K562 (cell line): ENCODE results near the gene JUP. TPM values are rescaled to one million over a fixed set of nuclear protein-coding genes. Genes with fewer than 3 reads are reported as not detected.

ENCODE experiments used
- COPS2 ChIP-seq: fragments of 450-650 bp; conservative IDR thresholded peaks from 2 replicates; pipeline ENCODE4 v1.6.1; 2016; ENCODE audit warnings: mild to moderate bottlenecking, moderate library complexity
- CREB3 ChIP-seq: fragments of 450-650 bp; conservative IDR thresholded peaks from 2 replicates; pipeline ENCODE4 v1.6.1; 2016; ENCODE audit warnings: missing genetic modification characterization, low read depth, mild to moderate bottlenecking, missing compliant biosample characterization, moderate library complexity
- CTBP1 ChIP-seq: fragments of 450-650 bp; IDR thresholded peaks from 2 replicates; pipeline ENCODE4 v1.6.1; 2016; ENCODE audit warnings: borderline replicate concordance
- NFATC3 ChIP-seq: fragments of 450-650 bp; IDR thresholded peaks from 2 replicates; pipeline ENCODE4 v1.6.1; 2017; ENCODE audit warnings: mild to moderate bottlenecking
- NR2F6 ChIP-seq: fragments of 450-650 bp; formaldehyde crosslinking; IDR thresholded peaks from 2 replicates; pipeline ENCODE4 v1.4.0; 2020; ENCODE audit warnings: mild to moderate bottlenecking
- RBM39 ChIP-seq: fragments of 200-400 bp; formaldehyde crosslinking; optimal IDR thresholded peaks from 2 replicates; pipeline ENCODE3; 2018; ENCODE audit warnings: low read depth, low read length
- ZBTB11 ChIP-seq, 3 experiments: fragments of 200-800 bp in 1 of 3; fragments of 250-450 bp in 1 of 3; fragments of 450-650 bp in 1 of 3; sonication (Bioruptor Pico) in 1 of 3; sonication (Bioruptor generic) in 1 of 3; formaldehyde crosslinking in 1 of 3; IDR thresholded peaks; 2 replicates each; pipeline versions ENCODE4 v1.6.1 to v1.8.0; 2016 to 2022; ENCODE audit warnings: mild to moderate bottlenecking in 2 of 3, missing genetic modification characterization in 2 of 3, missing compliant biosample characterization in 1 of 3, moderate library complexity in 1 of 3
- ZFP30 ChIP-seq: fragments of 250-450 bp; sonication (Bioruptor Pico); IDR thresholded peaks from 2 replicates; pipeline ENCODE4 v1.8.0; 2022; ENCODE audit warnings: moderate library complexity, mild to moderate bottlenecking, inconsistent platforms, borderline replicate concordance
- ZNF280B ChIP-seq: fragments of 250-450 bp; sonication (Bioruptor Pico); IDR thresholded peaks from 2 replicates; pipeline ENCODE4 v1.5.1; 2021; ENCODE audit warnings: mild to moderate bottlenecking
- polyA plus RNA-seq, 8 experiments: library from polyadenylated mRNA; depleted of rRNA in 4 of 8; stranded (reverse) in 5 of 8; unstranded in 3 of 8; fragments of >200 nt; fragmentation: Nextera tagmentation in 2 of 8; fragmentation: Illumina TruSeq in 1 of 8; extraction: Ambion mirVana in 2 of 8; extraction: Trizol in 1 of 8; gene quantifications; 2 replicates each; pipeline versions ENCODE4 v1.2.1 to v1.2.3, GENCODE V29; 2011 to 2014; ENCODE audit warnings: inconsistent platforms in 1 of 8, missing spikeins in 1 of 8
- total RNA-seq, 7 experiments: library from RNA; depleted of rRNA in 6 of 7; stranded (reverse); fragments of >200 nt in 6 of 7; fragmentation: Illumina TruSeq in 2 of 7; extraction: Trizol in 2 of 7; gene quantifications; 2 replicates each; pipeline versions ENCODE4 v1.2.1 to v1.2.3, GENCODE V29; 2011 to 2021; ENCODE audit warnings: low replicate concordance in 1 of 7

The JUP gene
- total and polyA plus RNA-seq, 9 of the 15 experiments (the other 6 are each of a cell fraction or from before 2014, with no cell fraction given) = 6.4 to 177 (median 31.2) TPM

DNA sequence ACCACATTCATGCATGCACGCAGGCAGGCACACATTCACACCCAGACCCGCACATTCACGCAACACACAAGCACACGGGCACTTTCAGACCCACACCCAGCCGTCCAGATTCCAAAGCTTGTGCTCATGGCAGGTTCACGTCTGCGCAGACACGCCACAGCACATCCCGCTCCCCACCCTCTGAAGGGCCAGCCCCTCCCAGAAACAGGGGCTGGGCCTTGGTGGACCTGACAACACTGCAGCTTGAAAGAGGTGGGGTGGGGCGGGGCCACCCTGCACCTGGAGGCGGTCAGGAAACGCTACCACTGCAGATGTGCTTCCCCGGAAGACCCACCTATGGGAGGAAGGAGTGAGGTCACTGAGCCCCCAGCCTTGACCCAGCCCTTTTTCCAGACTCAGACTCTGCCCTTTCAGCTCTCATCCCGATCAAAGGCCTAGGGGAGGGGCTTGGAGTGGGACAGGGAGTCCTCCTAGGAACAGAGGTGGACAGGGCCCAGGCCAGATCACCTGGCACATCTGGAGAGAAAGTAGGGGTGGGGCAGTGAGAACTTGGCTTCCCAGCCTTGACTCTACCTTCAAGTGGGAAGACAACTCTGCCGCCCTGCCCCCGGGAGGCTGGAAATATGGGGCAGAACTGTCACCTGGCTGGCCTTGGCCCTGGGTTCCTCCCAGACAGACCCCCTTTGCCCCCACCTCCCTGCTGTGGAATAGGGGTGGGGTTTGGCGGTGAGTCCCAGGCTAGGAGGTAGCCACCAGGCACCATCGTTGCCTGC is 14.3 kb upstream of the JUP start (continued):
- TF ChIP-seq ZBTB11 (CRISPR knock-in tag; IDR thresholded peaks at IDR 0.05) = 0 out of 6 replicates have a peak, but pooled peaks of 1 of the 3 experiments have one; percentile 25
- TF ChIP-seq CTBP1 = peak; percentile 32; the same call in 1 of the 2 replicates
- TF ChIP-seq ZNF280B (CRISPR knock-in tag) = no peak
- no peak for TF ChIP-seq NR2F6 (CRISPR knock-in tag)
- no peak for TF ChIP-seq ZFP30
- no peak for TF ChIP-seq COPS2
- no peak for TF ChIP-seq RBM39
- no peak for TF ChIP-seq NFATC3
- no peak for TF ChIP-seq CREB3 (tag)
